DND-41 (cell line): Measurements from ENCODE around the gene DNPEP.

Experiments
- CTCF ChIP-seq: IDR thresholded peaks from 2 replicates; pipeline ENCODE4 v1.5.1; 2012; ENCODE audit warnings: borderline replicate concordance, low read length, moderate library complexity, mild to moderate bottlenecking; ENCODE audit not compliant: poor library complexity, severe bottlenecking; ENCODE audit errors: extremely low read depth
- EZH2 ChIP-seq: IDR thresholded peaks from 3 replicates; pipeline ENCODE4 v1.6.1; 2012; ENCODE audit warnings: borderline replicate concordance, low read depth, mild to moderate bottlenecking, moderate library complexity, low read length, inconsistent platforms; ENCODE audit not compliant: severe bottlenecking

- no peak for TF ChIP-seq EZH2
- no peak for TF ChIP-seq CTCF
Observed at GRCh38 chr2:219325657-219326315, 61.9 kb downstream of the DNPEP start.
